ENCODE results near the gene SCRN1.

DNA sequence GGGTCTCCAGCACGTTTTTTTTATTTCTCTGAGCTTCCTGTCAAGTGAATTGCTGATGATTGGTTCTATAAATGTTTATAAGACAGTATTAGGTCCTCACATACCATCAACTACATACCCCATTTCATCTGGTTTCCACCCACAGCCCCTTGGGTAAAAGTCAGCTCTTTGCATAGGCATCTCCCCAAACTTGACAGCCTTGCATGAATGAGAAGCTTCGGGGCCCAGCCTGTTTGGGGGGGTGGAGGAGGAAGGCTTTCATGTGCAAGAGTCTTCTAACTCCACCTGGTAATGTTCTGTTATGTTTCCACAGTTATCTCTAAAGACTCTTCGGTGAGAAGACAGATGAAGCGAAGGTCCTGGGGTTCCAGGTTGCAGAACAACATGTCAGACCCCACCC lies 75.4 kb downstream of the SCRN1 start:
- TF ChIP-seq, protein P1, sequence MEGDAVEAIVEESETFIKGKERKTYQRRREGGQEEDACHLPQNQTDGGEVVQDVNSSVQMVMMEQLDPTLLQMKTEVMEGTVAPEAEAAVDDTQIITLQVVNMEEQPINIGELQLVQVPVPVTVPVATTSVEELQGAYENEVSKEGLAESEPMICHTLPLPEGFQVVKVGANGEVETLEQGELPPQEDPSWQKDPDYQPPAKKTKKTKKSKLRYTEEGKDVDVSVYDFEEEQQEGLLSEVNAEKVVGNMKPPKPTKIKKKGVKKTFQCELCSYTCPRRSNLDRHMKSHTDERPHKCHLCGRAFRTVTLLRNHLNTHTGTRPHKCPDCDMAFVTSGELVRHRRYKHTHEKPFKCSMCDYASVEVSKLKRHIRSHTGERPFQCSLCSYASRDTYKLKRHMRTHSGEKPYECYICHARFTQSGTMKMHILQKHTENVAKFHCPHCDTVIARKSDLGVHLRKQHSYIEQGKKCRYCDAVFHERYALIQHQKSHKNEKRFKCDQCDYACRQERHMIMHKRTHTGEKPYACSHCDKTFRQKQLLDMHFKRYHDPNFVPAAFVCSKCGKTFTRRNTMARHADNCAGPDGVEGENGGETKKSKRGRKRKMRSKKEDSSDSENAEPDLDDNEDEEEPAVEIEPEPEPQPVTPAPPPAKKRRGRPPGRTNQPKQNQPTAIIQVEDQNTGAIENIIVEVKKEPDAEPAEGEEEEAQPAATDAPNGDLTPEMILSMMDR (IDR thresholded peaks at IDR 0.05) = no peak
- TF ChIP-seq POLR2AphosphoS5 (IDR thresholded peaks at IDR 0.05) = no peak

Measured in prostate gland (tissue), 2 donors.